HG02981 (cell line): Measurements from ENCODE around the gene GRHPR.
A peak's percentile ranks its signal among the peaks of the same experiment; 100 is the strongest.
"Not testable (repeated sequence)": the region's sequence is repeated elsewhere in the genome, so short reads cannot be mapped to it uniquely, and the experiment has no call there.

Experiments
- ATAC-seq: cut with Tn5 transposase; IDR thresholded peaks from one replicate; pipeline ENCODE4 v1.9.1; 2021; ENCODE audit warnings: mild to moderate bottlenecking, moderate library complexity; ENCODE audit not compliant: unreplicated experiment

Gene GRHPR

DNA sequence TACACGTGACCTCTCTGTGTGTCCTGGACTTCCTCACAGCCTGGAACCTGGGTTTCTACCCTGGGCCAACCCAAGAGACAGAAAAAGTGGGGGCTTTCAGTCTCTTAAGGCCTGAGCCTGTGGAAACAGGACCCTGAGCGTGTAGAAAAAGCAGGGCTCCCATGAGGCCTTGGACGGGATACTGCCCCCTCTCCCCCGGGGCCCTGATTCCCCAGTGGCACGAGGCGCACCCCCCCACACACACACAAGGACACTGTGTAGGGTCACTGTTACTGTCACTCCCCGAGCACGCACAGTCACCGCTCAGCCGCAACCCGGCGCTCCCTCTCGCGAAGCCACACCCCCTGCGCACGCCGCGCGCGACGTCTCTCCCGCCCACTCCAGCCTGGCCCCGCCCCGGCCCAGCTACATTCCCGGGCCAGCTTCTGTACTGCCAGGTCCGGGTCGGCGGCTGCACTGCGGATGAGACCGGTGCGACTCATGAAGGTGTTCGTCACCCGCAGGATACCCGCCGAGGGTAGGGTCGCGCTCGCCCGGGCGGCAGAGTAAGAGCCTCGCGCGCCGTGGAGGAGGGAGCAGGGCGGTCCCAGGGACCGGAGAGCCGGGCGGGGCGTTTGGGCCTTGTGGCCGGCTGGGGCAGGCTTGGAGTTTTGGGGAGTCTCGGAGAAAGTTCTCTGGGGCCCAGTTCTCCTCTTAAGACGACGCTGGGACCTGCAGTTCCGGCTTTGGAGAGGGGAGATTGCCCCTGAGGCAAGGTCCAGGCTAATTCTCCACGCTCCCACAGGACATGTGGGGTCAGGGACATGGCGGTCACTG is at the start of gene GRHPR:
Gene GRHPR, plus strand, starts transcription at position 408 of the 816 bp plus-strand sequence. Its CDS starts 55 bp downstream, at position 463.
- peak; percentile 90 for ATAC-seq

DNA sequence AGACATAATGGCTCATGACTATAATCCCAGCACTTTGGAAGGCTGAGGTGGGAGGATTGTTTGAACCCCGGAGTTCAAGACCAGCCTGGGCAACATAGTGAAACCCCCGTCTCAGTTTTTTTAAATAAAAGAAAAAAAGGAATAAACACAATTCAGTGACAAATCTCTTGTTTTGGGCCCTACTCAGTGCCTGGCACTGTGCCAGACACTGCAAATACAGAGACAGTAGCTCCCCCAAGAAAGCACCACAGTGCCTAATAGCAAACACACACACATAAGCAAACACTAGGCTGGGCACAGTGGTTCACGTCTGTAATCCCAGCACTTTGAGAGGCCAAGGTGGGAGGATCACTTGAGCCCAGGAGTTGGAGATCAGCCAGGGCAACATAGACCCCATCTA is 49.7 kb upstream of the GRHPR start:
- no peak for ATAC-seq

DNA sequence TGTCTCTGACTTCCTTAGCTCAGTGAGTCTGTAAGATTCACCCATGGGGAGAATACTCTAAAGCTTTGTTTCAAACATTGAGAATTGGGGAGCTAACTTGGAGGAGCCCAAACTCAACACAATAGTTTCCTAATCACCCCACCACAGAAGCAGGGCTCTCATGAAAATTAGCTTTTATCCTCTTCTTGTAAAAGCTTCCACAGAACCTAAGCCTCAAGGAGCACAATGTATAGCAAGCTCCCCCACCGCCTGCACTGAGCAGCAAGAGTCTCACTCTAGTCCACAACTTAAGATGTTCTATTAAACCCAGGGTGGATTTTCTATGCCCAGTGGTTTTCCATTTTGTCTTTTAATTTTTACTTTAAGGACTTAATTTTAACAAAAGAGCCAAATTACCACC is 48.9 kb upstream of the GRHPR start:
- no peak for ATAC-seq

DNA sequence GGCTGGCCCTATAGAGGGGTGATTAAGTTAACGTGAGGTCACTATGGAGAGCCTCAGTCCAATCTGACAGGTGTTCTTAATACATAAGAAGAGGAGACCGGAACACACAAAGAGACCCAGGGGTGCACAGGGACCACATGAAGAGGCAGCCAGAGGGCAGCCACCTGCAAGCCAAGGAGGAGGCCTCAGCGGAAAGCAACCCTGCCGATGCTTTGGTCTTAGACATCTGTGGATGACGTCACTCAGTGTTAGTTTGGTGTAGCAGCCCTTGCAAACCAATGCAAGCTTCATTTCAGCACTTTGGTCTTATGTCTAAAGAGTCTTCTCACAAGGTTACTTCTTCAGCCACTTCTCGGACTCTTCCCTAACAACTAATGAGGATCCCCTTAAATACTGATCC is 47.6 kb upstream of the GRHPR start:
- ATAC-seq: peak; percentile 30

DNA sequence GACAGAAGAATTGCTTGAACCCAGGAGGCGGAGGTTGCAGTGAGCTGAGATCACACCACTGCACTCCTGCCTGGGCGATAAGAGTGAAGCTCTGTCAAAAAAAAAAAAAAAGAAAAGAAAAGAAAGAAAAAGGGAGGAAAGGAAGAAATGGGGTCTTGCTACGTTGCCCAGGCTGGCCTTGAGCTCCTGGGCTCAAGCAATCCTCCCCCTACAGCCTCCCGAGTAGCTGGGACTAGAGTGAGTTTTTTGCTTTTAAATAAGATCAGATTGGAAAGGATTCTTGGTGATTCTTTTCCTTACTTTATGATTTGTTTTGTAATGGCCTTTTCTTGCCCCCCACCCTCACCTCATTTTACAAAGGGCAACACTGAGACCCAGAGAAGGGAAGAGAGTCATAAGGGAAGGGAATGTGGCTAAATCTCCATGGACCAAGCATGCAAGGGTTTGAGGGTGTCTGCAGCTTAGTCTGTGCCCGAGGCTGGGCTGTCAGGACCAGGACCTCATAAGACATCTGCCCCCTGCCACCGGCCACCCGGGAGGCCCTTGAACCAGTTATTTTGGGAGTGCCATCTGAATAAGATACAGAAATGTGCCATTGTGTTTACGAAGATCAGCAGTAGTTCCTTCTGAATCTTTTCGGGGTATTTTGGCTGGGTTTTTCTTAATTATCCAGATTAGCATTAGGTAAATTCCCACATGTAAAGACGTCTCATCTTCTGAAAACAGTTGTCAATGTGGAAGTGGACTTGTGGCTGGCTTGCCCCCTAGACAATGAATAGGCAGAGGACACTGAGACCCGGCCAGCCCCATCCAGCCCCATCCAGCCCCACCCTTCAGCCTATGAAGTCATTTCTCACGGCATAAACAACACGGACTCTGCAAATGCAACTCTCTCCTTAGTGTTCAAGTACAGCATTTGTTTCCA is 44.5 kb upstream of the GRHPR start:
- ATAC-seq: peak; percentile 31

DNA sequence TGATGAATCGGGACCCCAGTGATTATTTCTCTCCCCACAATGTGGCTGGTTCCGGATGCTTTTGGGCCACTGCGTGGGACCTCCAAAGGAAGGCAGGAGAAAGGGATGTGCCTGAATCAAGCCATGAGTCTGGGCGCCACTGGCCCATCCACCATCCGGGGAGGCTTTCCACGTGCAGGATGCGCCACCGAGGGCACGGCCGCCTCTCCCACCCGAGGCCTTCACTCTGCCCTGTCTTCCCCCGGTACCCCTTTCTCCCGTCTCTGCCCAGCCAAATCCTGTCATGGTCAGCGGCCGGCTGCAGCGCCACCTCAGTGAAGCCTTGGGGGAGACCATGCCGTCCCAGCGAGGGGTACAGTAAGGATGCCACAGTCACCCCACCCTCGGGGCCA is 43.9 kb upstream of the GRHPR start:
- no peak for ATAC-seq

DNA sequence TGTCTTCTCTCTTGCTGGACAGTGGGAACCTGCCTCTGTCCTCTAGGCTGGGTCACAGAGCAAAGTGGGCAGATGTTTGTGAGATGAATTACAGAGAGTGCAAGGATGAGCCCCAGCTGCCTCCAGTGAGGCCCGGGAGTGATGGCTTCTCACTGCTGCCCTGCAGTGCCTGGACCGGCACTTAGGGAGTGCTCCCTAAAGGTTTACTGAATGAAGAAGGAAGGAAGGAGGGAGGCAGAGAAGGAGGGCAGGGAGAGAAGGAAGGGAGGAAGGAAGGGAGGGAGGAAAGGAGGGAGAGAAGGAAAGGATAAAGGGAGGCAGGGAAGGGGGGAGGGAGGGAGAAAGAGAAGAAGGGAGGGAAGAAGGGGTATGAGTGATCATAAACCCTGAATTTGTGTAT is 42.7 kb upstream of the GRHPR start:
- no peak for ATAC-seq

DNA sequence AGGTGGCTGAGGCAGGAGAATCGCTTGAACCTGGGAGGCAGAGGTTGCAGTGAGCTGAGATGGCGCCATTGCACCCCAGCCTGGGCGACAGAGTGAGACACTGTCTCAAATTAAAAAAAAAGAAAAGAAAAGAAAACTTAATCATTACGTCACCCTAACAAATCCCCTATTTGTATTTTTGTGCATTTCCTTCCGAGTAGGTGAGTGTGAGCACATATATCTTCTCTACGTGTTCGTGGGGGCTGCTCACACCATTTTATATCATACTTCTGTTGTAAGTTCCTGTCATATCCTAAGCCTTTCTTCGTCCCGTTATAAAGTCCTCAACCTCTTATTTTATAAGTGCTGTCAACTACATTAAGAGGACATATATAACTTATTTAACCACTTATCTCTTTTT is 41.9 kb upstream of the GRHPR start:
- ATAC-seq: no peak

DNA sequence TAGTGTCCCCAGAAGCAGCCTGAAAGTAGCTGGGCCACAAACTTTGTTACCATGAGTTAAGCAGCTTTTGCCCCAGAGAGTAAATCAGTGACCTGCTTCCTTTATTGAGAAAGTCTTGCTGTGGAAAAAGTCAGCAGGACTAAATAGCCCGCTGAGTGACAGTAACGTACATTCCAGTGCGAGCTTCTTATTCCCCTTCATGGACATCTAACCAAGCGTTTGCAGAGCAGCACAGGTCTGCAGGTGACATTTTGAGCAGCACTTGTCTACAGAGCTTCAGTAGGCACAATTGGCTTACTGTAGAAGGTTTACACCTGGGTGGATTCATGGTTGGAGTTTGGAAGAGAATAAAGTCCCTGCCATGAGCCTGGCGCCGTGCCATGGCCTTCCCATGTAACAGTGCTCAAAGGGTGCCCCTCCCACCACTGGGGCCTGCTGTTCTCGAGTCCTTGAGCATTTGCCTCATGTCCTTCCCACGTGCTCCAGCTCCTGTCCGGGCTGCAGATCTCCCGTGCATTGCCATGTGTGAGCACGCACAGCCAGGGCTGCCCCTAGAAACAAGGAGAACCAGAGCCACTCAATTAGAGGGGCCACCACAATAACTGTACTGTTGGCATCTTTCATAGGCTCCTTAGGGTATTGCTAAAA is 41.3 kb upstream of the GRHPR start:
- no peak for ATAC-seq

DNA sequence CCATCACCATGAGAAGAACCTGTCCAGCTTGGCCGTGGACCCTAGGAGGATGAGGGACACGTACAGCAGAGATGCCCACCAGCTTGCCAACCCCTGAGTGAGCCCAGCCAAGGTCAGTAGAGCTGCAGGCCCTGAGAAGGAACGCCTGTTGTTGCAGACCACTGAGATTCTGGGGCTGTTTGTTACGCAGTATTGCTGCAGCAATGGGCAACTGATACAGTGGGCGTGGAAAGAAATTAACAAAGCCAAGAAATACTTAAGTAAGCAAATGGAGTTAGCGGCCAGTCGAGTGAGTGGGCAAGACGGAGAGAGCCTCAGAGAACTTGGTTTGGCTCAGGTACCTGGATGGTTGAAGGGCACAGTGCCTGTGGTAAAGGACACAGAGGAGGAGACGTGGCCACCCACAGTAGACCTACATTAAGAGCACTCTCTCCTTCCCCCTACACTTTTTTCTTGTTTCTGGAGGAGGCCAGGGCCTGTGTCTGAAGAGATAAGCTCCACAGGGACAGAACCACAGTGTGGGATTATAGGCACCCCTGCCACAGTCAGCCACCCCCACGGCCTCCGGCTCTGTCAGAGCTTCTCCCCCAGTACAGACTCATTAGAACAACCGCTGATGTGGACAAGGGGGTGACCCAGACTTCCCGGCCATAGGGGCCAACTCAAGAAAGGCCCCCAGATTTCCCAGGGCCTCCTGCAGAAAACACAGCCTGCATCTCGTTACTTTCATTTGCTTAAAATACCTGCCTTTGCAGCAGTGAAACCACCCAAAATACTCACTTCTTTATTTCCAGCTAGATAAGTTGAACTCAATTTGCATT is 40.1 kb upstream of the GRHPR start:
- no peak for ATAC-seq

DNA sequence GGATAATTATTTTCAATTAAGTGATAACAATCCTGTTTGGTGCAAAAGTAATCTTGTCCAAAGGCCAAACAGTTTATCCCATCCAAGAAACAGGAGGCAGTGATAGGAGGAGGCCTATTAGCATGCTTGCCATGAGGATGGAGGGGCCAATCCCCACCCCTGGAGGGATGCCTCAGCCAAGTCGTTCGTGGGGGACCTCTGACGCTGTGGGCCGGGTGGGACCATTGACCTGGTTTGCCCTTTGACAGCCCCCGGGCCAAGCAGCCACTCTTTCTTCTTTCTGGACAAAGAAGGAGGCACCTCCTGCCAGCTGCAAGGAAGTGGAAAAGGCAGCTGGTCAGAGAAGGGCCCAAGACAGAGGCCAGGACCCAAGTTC is 39.5 kb upstream of the GRHPR start:
- ATAC-seq: no peak

DNA sequence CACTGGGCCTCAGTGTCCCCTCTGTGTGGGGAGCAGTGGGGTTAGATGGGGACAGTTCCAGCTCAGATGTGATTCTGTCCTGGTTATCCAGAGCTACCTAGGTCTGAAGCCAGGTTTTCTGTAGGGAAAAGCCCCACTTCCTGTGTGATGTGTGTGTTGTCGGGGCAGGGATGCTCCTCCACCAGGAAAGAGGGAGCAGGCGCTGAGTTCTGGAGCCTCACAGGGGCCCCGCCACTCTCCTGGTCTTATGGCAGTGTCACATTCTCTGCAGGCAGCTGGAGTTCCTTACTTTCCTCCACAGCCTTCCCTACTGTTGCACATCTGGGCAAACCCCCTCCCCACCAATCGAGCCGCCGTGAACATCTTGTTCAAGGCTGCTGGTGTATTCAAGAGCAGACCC is 39.1 kb upstream of the GRHPR start:
- no peak for ATAC-seq

DNA sequence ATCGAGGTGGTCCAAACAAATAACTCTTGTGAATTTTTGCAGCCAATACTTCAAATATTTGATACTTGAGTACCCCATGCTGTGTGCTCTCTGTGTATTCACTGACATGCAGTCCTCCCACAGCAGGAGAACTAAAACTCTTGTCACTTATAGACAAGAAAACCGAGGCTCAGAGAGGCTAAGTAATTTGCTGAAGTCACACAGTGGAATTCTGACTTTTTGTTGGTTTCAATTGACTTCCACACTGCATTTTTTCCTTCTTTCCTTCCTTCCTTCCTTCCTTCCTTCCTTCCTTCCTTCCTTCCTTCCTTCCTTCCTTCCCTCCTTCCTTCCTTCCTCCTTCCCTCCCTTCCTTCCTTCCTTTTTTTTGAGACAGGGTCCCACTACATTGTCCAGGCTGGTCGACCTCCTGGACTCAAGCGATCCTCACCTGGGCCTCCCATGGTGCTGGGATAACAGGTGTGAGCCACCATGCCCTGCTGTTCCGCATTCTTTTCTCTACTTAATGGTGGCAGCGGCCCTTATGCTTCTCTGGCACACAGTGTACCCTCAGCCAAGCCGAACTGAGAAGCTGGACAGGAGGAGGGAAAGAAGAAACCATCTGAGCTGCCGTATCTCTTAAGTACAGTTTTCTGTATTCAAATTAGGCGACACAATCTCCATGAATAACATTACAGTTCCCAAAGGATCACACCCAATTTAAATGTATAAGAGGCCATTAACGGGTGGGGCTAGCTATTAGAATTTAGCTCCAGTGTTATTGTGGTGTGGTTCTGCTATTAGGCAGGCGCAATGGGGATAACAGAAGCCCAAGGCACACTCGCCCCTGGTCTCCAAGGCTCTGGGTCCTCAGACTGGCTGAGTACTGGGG is 38.4 kb upstream of the GRHPR start:
- no peak for ATAC-seq

DNA sequence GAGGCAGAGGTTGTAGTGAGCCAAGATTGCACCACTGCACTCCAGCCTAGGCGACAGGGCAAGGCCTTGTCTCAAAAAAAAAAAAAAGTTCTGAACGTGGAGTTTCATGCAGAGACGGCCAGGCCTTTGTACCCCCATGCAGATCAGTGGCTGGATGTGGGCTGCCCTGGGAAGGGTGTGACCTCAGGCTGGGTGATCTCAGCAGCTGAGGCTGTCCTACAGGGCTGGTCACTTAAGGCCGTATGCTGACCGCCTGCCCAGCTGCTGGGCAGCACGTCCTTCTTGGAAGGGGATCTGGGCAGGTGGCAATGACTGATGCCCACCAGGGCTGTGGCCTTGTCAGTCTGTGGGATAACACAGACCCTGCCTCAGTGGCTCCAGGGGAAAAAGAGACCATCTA is 37.2 kb upstream of the GRHPR start:
- no peak for ATAC-seq

DNA sequence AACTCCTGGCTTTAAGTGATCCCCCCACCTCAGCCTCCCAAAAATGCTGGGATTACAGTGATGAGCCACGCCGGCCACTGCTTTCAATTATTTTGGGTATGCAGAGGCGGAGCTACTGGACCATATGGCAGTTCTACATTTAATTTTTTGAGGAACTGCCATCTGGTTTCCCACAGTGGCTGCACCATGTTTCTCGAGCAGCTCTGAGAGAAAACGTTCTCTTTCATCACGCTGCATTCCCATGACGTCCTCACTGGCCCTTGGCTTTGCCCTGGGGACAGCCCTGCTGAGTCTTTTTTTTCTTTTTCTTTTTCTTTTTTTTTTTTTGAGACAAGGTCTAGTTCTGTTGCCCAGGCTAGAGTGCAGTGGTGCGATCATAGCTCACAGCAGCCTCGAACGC is 35.5 kb upstream of the GRHPR start:
- no peak for ATAC-seq

DNA sequence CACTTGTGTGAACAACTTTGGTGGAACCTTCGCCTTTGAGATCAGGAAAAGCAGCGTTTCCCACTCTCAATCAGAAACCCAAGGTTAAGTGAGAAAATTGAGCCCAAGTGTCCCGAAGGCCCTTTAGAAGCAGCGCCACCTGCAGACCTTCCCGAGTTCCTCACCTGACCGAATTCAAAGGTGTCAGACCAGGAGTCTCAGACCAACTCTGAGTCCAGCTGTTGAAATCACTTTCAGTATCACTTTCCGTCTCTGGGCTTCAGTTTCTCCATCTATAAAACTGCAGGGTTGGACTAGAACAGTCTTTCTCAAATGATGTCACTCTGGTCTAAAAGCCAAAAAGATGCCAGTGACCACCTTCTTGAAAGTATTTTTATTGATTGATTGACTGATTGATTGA is 31.7 kb upstream of the GRHPR start:
- ATAC-seq: peak; percentile 92

DNA sequence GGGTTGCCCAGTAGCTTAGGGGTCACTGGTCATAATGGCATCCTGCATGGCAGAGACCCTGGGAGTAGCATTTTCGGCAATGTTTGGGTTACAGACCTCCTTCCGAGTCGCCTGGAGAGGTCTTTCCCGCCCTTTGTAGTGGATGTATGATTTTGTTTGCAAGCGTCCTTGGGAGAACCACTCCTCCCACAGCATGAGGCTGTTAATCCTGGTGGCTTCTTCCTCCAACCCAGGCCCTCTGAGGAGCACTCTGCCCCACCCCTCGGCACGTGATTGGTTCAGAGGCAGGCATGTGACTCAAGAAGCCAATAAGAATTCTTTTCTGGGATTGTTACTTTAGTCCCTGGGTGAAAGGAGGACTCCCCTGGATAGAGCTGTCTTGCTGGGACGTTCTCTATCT is 30.2 kb upstream of the GRHPR start:
- ATAC-seq: no peak

DNA sequence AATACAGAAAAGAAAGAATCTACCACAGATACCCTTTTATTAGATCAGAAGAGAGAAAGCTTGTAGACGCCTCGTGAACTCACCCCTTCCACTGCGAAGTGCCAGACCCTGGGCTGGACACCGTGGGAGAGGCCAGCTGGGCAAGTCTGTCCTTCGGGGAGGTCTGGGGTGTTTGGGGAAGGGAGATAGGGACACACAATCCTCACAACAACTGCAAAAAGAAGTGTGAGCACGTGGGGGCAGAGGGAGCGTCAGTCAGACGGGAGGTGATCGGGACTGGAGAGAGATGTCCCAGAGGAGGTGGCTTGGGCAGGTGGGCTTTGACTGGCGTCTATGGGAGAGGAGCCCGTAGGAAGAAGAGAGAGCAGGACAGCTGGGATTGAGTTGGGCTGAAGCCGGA is 27.3 kb upstream of the GRHPR start:
- ATAC-seq: no peak

DNA sequence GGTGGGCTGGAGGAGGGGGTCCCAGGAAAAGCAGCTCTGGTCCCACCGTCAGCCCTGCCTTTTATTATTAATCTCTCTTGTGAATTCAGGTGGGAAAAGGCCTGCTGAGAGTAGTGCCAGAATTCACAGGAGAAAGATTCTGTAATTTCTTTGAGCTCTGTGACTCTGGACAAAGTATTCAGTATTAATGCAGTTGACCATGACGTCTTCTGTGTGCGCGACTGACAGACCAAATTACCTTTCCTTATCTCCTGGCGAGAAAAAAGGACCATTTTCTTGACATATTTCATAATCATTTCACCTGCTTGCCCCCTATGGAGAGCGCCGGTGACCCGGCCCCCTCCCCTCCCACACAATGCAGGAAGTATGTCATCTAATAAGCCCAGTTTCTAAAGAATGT is 26.8 kb upstream of the GRHPR start:
- no peak for ATAC-seq

DNA sequence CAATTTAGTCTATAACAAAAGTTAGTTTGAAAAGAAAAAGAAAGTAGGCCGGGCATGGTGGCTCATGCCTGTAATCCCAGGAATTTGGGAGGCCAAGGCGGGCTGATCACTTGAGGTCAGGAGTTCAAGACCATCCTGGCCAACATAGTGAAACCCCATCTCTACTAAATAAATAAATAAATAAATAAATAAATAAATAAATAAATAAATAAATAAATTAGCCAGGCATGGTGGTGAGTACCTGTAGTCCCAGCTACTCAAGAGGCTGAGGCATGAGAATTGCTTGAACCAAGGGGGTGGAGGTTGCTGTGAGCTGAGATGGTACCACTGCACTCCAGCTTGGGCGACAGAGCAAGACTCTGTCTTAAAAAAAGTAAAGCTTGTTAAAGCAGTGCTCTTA is 24.5 kb upstream of the GRHPR start:
- not testable (repeated sequence) for ATAC-seq
